Kidney (tissue), 14 donors: ENCODE measurements around the gene PSPN. TPM values are rescaled to one million over a fixed set of nuclear protein-coding genes. Genes with fewer than 3 reads are reported as not detected.
"Not testable (repeated sequence)": the region's sequence is repeated elsewhere in the genome, so short reads cannot be mapped to it uniquely, and the experiment has no call there.

ENCODE experiments used
- DNase-seq, 5 donors: peaks; one replicate each; pipeline ENCODE4 v3.0.0-alpha.2; 2013 to 2020
- FAIRE-seq: peaks from 2 replicates; lab custom pipeline; 2012; peaks lifted over from hg19 to GRCh38; lab: Jason Lieb, UNC
- H3K27ac ChIP-seq, 2 donors: one replicate each; pipeline ENCODE4 v1.7.0; 2013; ENCODE audit warnings: low read depth in 2 of 2, low read length in 2 of 2, inconsistent platforms in 1 of 2
- H3K27me3 ChIP-seq: one replicate; pipeline ENCODE4 v1.7.1; 2013; ENCODE audit warnings: low read length, inconsistent platforms; ENCODE audit not compliant: control insufficient read depth, insufficient read depth
- H3K36me3 ChIP-seq, 3 donors: one replicate each; pipeline versions ENCODE4 v1.7.0 to v1.7.1; 2013; ENCODE audit warnings: low read length in 3 of 3, control low read depth in 1 of 3, inconsistent platforms in 1 of 3; ENCODE audit not compliant: insufficient read depth in 3 of 3, control insufficient read depth in 2 of 3
- H3K4me1 ChIP-seq, 3 donors: one replicate each; pipeline versions ENCODE4 v1.7.0 to v1.7.1; 2013; ENCODE audit warnings: low read length in 3 of 3, inconsistent platforms in 1 of 3, low read depth in 1 of 3; ENCODE audit not compliant: control insufficient read depth in 2 of 3, insufficient read depth in 2 of 3
- H3K4me3 ChIP-seq, 3 donors: one replicate each; pipeline versions ENCODE4 v1.7.0 to v1.8.1; 2013; ENCODE audit warnings: low read length in 3 of 3, control low read depth in 1 of 3, inconsistent platforms in 1 of 3
- H3K9ac ChIP-seq, 3 donors: one replicate each; pipeline versions ENCODE4 v1.7.0 to v1.7.1; 2013; ENCODE audit warnings: low read length in 3 of 3, control low read depth in 1 of 3, inconsistent platforms in 1 of 3
- H3K9me3 ChIP-seq, 3 donors: one replicate each; pipeline versions ENCODE4 v1.7.0 to v1.7.1; 2013; ENCODE audit warnings: low read length in 3 of 3, control low read depth in 1 of 3, inconsistent platforms in 1 of 3; ENCODE audit not compliant: control insufficient read depth in 2 of 3, insufficient read depth in 1 of 3
- intact Hi-C: fragments of 100-400 bp; cut with DNase I; formaldehyde crosslinking; loops from one replicate; pipeline ENCODE4 v1.11.1; 2022
- polyA plus RNA-seq: library from polyadenylated mRNA; stranded (reverse); fragments of 350-450 nt; fragmentation: Illumina TruSeq; extraction: RNeasy Lipid Tissue Mini Kit (QIAGEN cat#74804); gene quantifications from one replicate; pipeline ENCODE4 v1.2.3, GENCODE V29; 2014; ENCODE audit warnings: low read depth, low replicate concordance; ENCODE audit not compliant: insufficient read depth
- total RNA-seq: library from RNA; stranded (reverse); fragmentation: NEBNext Ultra II Directional; extraction: Animal tissue kit (Norgen Biotek cat#: 25700); gene quantifications from one replicate; pipeline ENCODE4 v1.2.1, GENCODE V29; 2021
- TF ChIP-seq, protein P1 (sequence below): IDR thresholded peaks from 3 replicates; pipeline ENCODE4 v1.5.1; 2012; ENCODE audit warnings: mild to moderate bottlenecking, moderate library complexity, borderline replicate concordance; ENCODE audit not compliant: insufficient read depth; ENCODE audit errors: extremely low read depth
- donor health status: control.
- donor health status: control.
- donor health status: control.
- donor health status: control.
- donor health status: control.
- donor health status: DM: yes; HTN: yes; CAD: no.
- donor health status: Normal renal cell carcinoma (clear cell type).

Gene PSPN
- total and polyA plus RNA-seq, 2 donors from 2014 or later, result 1.9 to 2.0 TPM

DNA sequence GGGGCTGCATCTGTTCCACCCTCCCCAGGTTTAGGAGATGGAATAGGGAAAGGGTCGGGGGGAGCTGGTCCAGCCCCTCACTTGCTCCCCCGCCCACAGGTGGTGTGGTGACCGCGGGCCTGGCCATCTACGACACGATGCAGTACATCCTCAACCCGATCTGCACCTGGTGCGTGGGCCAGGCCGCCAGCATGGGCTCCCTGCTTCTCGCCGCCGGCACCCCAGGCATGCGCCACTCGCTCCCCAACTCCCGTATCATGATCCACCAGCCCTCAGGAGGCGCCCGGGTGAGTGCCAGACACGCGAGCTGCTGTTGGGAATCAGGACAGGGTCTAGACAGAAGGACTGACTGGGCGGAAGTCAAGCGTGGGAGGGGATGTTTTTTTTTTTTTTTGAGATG is 11.4 kb downstream of the PSPN start:
- no peaks in the 10 kb centered on the region for H3K27me3 ChIP-seq
- no peaks in the 10 kb centered on the region for H3K9me3 ChIP-seq
- no peak for FAIRE-seq
- TF ChIP-seq, protein P1, sequence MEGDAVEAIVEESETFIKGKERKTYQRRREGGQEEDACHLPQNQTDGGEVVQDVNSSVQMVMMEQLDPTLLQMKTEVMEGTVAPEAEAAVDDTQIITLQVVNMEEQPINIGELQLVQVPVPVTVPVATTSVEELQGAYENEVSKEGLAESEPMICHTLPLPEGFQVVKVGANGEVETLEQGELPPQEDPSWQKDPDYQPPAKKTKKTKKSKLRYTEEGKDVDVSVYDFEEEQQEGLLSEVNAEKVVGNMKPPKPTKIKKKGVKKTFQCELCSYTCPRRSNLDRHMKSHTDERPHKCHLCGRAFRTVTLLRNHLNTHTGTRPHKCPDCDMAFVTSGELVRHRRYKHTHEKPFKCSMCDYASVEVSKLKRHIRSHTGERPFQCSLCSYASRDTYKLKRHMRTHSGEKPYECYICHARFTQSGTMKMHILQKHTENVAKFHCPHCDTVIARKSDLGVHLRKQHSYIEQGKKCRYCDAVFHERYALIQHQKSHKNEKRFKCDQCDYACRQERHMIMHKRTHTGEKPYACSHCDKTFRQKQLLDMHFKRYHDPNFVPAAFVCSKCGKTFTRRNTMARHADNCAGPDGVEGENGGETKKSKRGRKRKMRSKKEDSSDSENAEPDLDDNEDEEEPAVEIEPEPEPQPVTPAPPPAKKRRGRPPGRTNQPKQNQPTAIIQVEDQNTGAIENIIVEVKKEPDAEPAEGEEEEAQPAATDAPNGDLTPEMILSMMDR, result no peak
- no peak overlapping the region for H3K9ac ChIP-seq
- intact Hi-C loops, result no loop called here
- H3K4me1 ChIP-seq, result peaks cover 0 to 6% (median 0%) of the 10 kb centered on the region in 3 donors
- H3K4me3 ChIP-seq, result no peak overlapping the region
- H3K36me3 ChIP-seq, result peaks cover 0 to 12% (median 9%) of the 10 kb centered on the region in 3 donors
- no peak overlapping the region for H3K27ac ChIP-seq
- DNase-seq, result no peak

DNA sequence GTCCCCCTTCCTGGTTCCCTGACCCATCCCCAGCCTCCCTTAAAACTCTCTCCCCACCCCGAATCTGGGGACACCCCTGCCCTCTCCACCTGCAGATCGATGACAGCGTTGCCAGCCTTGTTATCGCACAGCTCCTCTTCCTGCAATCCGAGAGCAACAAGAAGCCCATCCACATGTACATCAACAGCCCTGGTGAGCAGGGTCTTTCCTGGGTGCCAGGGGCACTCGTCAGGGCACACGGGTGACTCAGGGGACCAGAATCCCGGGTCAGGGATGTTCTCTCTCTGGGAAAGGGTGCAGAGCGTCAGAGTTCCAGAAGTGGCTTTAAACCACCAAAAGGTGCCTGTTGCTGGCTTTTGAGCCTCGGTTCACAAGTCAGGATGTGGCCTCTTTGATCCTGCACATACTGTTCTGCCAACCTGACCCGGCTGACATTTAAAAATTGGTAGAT is 13.4 kb downstream of the PSPN start:
- TF ChIP-seq, protein P1, result no peak
- Histone ChIP-seq H3K9me3 (no peaks in the 10 kb centered on the region), H3K9ac (peak overlapping the region; percentile 39 to 82 (median 65)), H3K36me3 (peaks cover 0 to 12% (median 3%) of the 10 kb centered on the region in 3 donors), H3K27me3 (no peaks in the 10 kb centered on the region), H3K4me3 (peak overlapping the region; percentile 65 to 72 (median 68)), H3K27ac (peak overlapping the region; percentile 51 to 78), H3K4me1 (peaks cover 0 to 6% (median 0%) of the 10 kb centered on the region in 3 donors)
- intact Hi-C loops, result no loop called here
- DNase-seq, result no peak
- FAIRE-seq, result no peak

DNA sequence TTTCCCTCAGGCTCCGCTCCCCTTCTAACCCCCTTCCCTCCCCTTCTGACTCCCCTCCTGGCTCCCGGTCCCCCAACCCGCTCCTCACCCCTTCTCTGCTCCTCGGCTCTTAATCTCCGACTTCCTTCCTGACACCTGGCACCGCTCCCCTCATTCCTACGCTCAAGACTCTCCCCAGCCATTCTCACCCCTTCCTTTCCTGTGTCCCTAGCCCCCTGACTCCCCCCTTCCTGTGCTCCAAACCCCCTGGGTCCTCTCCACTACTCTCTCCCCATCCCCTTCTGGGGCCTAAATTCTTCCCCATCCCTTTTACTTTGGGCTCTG is 13.7 kb downstream of the PSPN start:
- Histone ChIP-seq H3K27ac (peak overlapping the region; percentile 51 to 78), H3K27me3 (no peaks in the 10 kb centered on the region), H3K4me1 (peaks cover 0 to 6% (median 0%) of the 10 kb centered on the region in 3 donors), H3K9ac (peak overlapping the region; percentile 39 to 82 (median 65)), H3K9me3 (no peaks in the 10 kb centered on the region), H3K4me3 (peak overlapping the region; percentile 65 to 72 (median 68)), H3K36me3 (peaks cover 0 to 12% (median 3%) of the 10 kb centered on the region in 3 donors)
- intact Hi-C loops, result no loop called here
- DNase-seq, result peak in 1 of 5 donors; percentile 57
- TF ChIP-seq, protein P1, result no peak
- FAIRE-seq, result no peak

DNA sequence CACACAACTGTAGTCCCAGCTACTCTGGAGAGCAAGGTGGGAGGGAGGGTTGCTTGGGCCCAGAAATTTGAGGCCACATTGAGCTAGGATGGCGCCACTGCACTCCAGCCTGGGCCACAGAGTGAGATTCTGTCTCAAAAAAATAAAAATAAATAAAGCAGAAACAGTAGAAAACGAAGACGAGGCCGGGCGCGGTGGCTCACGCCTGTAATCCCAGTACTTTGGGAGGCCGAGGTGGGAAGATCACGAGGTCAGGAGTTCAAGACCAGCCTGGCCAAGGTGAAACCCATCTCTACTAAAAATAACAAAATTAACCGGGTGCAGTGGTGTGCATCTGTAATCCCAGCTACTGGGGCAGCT is 14.9 kb downstream of the PSPN start:
- H3K27me3 ChIP-seq, DNase-seq, H3K9me3 ChIP-seq, H3K27ac ChIP-seq, H3K9ac ChIP-seq, FAIRE-seq, H3K36me3 ChIP-seq, H3K4me1 ChIP-seq, intact Hi-C loops: not testable (repeated sequence)
- peak overlapping the region in 2 of 3 donors; percentile 46 to 72 for H3K4me3 ChIP-seq

DNA sequence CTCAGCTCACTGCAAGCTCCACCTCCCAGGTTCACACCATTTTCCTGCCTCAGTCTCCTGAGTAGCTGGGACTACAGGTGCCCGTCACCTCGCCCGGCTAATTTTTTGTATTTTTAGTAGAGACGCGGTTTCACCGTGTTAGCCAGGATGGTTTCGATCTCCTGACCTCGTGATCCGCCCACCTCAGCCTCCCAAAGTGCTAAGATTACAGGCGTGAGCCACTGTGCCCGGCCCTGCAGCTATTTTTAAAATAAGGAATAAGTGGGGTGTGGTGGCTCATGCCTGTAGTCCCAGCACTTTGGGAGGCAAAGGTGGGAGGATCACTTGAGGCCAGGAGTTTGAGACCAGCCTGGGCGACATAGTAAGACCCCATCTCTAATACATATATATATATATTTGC is 15.3 kb downstream of the PSPN start:
- H3K36me3 ChIP-seq, H3K9me3 ChIP-seq, H3K4me3 ChIP-seq, H3K4me1 ChIP-seq, H3K27me3 ChIP-seq, FAIRE-seq, H3K27ac ChIP-seq, H3K9ac ChIP-seq, DNase-seq, intact Hi-C loops: not testable (repeated sequence)
